Hematopoietic multipotent progenitor cell treated with erythropoietin and hydrocortisone succinate and interleukin-3 and kit ligand, for 4 days (in vitro differentiated cells): ENCODE data around the gene FTH1.
"Not testable (repeated sequence)": the region's sequence is repeated elsewhere in the genome, so short reads cannot be mapped to it uniquely, and the experiment has no call there.

Experiments
- DNase-seq: peaks from one replicate; pipeline ENCODE4 v3.0.0-alpha.2; 2015

FTH1 gene

GRCh38 chr11:61967116-61967923 lies at the start of gene FTH1:
Gene FTH1 (minus strand): TSS chr11:61967634. CDS start chr11:61967425, 209 bp downstream.
- peak; percentile 96 for DNase-seq

GRCh38 chr11:62015615-62016014 lies 48.2 kb upstream of the FTH1 start:
- no peak for DNase-seq

GRCh38 chr11:62013537-62014476 lies 46.4 kb upstream of the FTH1 start:
- DNase-seq: no peak

- DNase-seq: no peak
These were observed 45.5 kb upstream of the FTH1 start for GRCh38 chr11:62012832-62013461.

- no peak for DNase-seq
These were observed 45.0 kb upstream of the FTH1 start for GRCh38 chr11:62012451-62012831.

- no peak for DNase-seq
These were observed 44.4 kb upstream of the FTH1 start for GRCh38 chr11:62011881-62012280.

- no peak for DNase-seq
These were observed 43.6 kb upstream of the FTH1 start for GRCh38 chr11:62010935-62011528.

- no peak for DNase-seq
These were observed 40.8 kb upstream of the FTH1 start for GRCh38 chr11:62008193-62008592.

GRCh38 chr11:62004473-62004872 lies 37.0 kb upstream of the FTH1 start:
- DNase-seq: peak; percentile 32

GRCh38 chr11:62002283-62002682 lies 34.8 kb upstream of the FTH1 start:
- DNase-seq: not testable (repeated sequence)

- DNase-seq: peak; percentile 33
These were observed 34.2 kb upstream of the FTH1 start for GRCh38 chr11:62001450-62002191.

GRCh38 chr11:62000539-62001446 lies 33.4 kb upstream of the FTH1 start:
- no peak for DNase-seq

- DNase-seq: no peak
These were observed 31.9 kb upstream of the FTH1 start for GRCh38 chr11:61999141-61999975.

- DNase-seq: no peak
These were observed 29.5 kb upstream of the FTH1 start for GRCh38 chr11:61996933-61997332.

- no peak for DNase-seq
These were observed 27.5 kb upstream of the FTH1 start for GRCh38 chr11:61994981-61995380.

- DNase-seq: no peak
These were observed 18.4 kb upstream of the FTH1 start for GRCh38 chr11:61985869-61986268.

- no peak for DNase-seq
These were observed 16.0 kb upstream of the FTH1 start for GRCh38 chr11:61983419-61983818.

GRCh38 chr11:61980783-61981541 lies 13.5 kb upstream of the FTH1 start:
- no peak for DNase-seq
